IPS-18c (cell line): ENCODE results near the gene FCHO2.
"Not testable (repeated sequence)": the region's sequence is repeated elsewhere in the genome, so short reads cannot be mapped to it uniquely, and the experiment has no call there.

ENCODE experiments used
- H3K4me3 ChIP-seq: 2 replicates; pipeline ENCODE4 v1.7.0; 2013; ENCODE audit warnings: low read depth, mild to moderate bottlenecking, low read length, moderate library complexity; ENCODE audit not compliant: insufficient read depth
- H3K9me3 ChIP-seq: one replicate; pipeline ENCODE4 v1.6.1; 2013; ENCODE audit warnings: mild to moderate bottlenecking, low read length, moderate library complexity; ENCODE audit not compliant: control insufficient read depth, insufficient read depth

FCHO2 gene

GRCh38 chr5:72949481-72949880 lies 6.4 kb upstream of the FCHO2 start:
- no peak overlapping the region for H3K4me3 ChIP-seq
- H3K9me3 ChIP-seq = no peaks in the 10 kb centered on the region

GRCh38 chr5:72951671-72952468 lies 4.0 kb upstream of the FCHO2 start:
- no peak overlapping the region for H3K4me3 ChIP-seq
- no peaks in the 10 kb centered on the region for H3K9me3 ChIP-seq

- H3K4me3 ChIP-seq = no peak overlapping the region
- no peaks in the 10 kb centered on the region for H3K9me3 ChIP-seq
Measured at GRCh38 chr5:72954389-72954788, 1.5 kb upstream of the FCHO2 start.

- Histone ChIP-seq H3K9me3 (no peaks in the 10 kb centered on the region), H3K4me3 (peak overlapping the region; percentile 77)
Measured at GRCh38 chr5:72955143-72955767, 586 bp upstream of the FCHO2 start.

GRCh38 chr5:72956324-72957140 lies 691 bp downstream of the FCHO2 start:
- no peaks in the 10 kb centered on the region for H3K9me3 ChIP-seq
- peak overlapping the region; percentile 77 for H3K4me3 ChIP-seq

GRCh38 chr5:72957337-72957736 lies 1.5 kb downstream of the FCHO2 start:
- Histone ChIP-seq H3K9me3 (no peaks in the 10 kb centered on the region), H3K4me3 (no peak overlapping the region)

GRCh38 chr5:72959257-72959656 lies 3.4 kb downstream of the FCHO2 start:
- Histone ChIP-seq H3K4me3 (no peak overlapping the region), H3K9me3 (no peaks in the 10 kb centered on the region)

- not testable (repeated sequence) for H3K9me3 ChIP-seq, H3K4me3 ChIP-seq
Measured at GRCh38 chr5:72974481-72974880, 18.6 kb downstream of the FCHO2 start.

GRCh38 chr5:72976810-72977209 lies 21.0 kb downstream of the FCHO2 start:
- not testable (repeated sequence) for H3K9me3 ChIP-seq, H3K4me3 ChIP-seq

- Histone ChIP-seq H3K4me3 (no peak overlapping the region), H3K9me3 (no peaks in the 10 kb centered on the region)
Measured at GRCh38 chr5:72985719-72986118, 29.9 kb downstream of the FCHO2 start.

- Histone ChIP-seq H3K9me3 (no peaks in the 10 kb centered on the region), H3K4me3 (no peak overlapping the region)
Measured at GRCh38 chr5:72988769-72989168, 32.9 kb downstream of the FCHO2 start.

GRCh38 chr5:72991394-72991793 lies 35.6 kb downstream of the FCHO2 start:
- no peaks in the 10 kb centered on the region for H3K9me3 ChIP-seq
- H3K4me3 ChIP-seq = no peak overlapping the region

GRCh38 chr5:72994578-72994977 lies 38.7 kb downstream of the FCHO2 start:
- H3K9me3 ChIP-seq = no peaks in the 10 kb centered on the region
- H3K4me3 ChIP-seq = no peak overlapping the region

GRCh38 chr5:72996632-72997031 lies 40.8 kb downstream of the FCHO2 start:
- Histone ChIP-seq H3K4me3 (no peak overlapping the region), H3K9me3 (no peaks in the 10 kb centered on the region)

GRCh38 chr5:72999916-73000315 lies 44.1 kb downstream of the FCHO2 start:
- H3K4me3 ChIP-seq = no peak overlapping the region
- H3K9me3 ChIP-seq = no peaks in the 10 kb centered on the region

GRCh38 chr5:73005886-73006285 lies 50.0 kb downstream of the FCHO2 start:
- no peaks in the 10 kb centered on the region for H3K9me3 ChIP-seq
- no peak overlapping the region for H3K4me3 ChIP-seq

GRCh38 chr5:73007051-73007450 lies 51.2 kb downstream of the FCHO2 start:
- no peaks in the 10 kb centered on the region for H3K9me3 ChIP-seq
- H3K4me3 ChIP-seq = no peak overlapping the region

- Histone ChIP-seq H3K9me3 (no peaks in the 10 kb centered on the region), H3K4me3 (no peak overlapping the region)
Measured at GRCh38 chr5:73008831-73009230, 53.0 kb downstream of the FCHO2 start.
